ENCODE measurements around the gene A2ML1.

DNA sequence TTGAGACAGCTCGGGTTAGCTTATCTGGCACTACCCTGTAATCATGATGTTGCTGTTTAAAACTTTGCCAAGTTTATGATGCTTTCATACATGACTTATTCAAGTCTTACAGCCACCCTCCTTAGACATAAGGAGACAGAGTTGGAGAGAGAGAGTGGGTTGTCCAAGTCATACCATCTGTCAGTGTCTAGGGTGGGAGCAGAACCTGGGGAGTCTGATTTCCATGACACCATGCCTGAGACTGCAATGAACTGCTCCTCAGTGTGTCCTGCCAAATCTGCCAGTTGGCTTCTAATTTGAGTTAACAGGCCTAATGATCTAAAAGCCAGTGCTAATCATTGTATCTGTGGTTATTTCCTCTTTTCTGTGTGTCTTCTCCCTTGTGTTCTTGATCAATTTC is 48.2 kb downstream of the A2ML1 start:
- TF ChIP-seq, protein P1, sequence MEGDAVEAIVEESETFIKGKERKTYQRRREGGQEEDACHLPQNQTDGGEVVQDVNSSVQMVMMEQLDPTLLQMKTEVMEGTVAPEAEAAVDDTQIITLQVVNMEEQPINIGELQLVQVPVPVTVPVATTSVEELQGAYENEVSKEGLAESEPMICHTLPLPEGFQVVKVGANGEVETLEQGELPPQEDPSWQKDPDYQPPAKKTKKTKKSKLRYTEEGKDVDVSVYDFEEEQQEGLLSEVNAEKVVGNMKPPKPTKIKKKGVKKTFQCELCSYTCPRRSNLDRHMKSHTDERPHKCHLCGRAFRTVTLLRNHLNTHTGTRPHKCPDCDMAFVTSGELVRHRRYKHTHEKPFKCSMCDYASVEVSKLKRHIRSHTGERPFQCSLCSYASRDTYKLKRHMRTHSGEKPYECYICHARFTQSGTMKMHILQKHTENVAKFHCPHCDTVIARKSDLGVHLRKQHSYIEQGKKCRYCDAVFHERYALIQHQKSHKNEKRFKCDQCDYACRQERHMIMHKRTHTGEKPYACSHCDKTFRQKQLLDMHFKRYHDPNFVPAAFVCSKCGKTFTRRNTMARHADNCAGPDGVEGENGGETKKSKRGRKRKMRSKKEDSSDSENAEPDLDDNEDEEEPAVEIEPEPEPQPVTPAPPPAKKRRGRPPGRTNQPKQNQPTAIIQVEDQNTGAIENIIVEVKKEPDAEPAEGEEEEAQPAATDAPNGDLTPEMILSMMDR (IDR thresholded peaks at IDR 0.05; ENCODE audit: insufficient read depth, low read depth, low read length) = no peak
- no peak for TF ChIP-seq EZH2 (IDR thresholded peaks at IDR 0.05; ENCODE audit: insufficient read depth, low read length)

Data from astrocyte (in vitro differentiated cells and primary cell).